GM21360 (cell line): ENCODE measurements around the gene NOX5.

Experiments
- ATAC-seq: cut with Tn5 transposase; IDR thresholded peaks from one replicate; pipeline ENCODE4 v1.9.1; 2021; ENCODE audit warnings: mild to moderate bottlenecking, moderate library complexity; ENCODE audit not compliant: unreplicated experiment

Gene NOX5

DNA sequence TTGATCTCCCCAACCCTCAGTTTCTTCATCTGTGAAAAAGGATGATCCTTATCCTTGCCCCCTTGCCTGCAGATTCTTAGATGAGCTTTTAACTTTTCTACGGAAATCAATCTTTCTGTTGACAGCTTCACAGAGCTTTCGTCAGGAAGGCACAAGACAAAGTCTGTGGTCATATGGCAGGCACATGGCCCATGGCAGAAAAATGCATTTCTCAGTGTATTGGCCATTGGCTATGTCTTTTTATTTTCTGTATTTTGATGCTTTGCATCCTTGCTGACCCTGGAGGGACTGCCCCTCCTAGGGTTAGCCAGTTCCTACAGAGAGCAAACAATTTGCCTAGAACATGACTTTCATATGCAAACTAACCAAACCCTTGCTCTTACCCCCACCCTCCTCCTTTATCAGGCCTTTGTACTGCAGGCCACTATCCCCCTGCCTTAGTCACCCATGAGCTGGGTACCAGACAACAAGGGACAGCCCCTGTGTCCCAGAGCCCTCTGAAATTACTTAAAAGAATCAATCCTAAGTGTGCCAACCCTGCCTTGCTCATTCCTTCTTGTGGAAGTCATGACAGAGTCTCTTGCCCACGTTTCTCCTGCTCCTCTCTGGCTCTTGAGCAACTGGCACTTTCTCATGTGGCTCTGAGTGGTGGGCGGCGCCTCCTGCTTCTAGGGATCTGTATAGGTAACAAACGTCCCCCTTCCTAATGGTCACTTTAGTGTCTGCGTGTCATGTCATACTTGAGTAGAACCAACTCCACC, 24.1 kb upstream of the NOX5 start:
- ATAC-seq = no peak

DNA sequence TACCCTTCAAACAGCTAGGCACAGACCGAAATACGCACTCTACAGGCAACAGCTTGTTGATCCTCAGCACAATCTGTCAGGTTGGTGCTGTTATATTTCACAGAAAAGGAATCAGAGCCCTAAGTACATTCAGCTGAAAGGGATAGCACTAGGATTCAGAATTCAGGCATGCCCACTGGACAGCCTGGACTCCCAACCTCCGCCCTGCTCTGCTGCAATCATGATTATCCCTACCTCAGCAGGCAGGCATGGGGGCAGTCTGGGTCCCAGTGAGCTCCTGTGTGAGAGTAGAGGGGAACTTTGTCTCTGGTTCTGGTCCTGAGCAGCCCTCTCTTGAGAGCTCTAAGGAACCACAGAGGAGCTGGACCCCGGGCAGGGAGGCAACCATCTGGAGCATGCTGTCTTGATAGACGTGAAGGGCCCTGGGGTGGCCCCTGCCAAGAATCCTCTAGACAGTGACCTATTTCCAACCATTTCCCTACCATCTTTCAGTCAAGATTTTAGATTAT, 23.4 kb upstream of the NOX5 start:
- ATAC-seq = no peak

DNA sequence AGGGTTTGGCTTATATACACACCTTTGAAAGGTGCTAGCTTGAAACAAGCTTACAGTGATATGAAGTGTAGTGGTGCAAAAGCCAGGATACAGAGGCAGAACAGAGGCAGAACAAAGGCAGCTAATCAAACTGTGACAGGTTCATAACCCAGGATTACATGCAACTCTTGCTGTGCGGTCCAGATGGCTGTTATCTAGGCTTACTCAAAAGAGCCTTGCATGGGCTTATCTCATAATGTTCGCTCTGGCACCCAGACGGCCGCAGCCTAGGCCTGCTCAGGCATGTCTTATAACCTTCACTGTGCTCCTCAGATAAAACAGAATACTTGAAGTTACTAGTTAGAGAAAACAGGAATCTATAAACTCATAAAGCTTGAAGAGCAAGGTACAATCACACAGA, 22.8 kb upstream of the NOX5 start:
- no peak for ATAC-seq

DNA sequence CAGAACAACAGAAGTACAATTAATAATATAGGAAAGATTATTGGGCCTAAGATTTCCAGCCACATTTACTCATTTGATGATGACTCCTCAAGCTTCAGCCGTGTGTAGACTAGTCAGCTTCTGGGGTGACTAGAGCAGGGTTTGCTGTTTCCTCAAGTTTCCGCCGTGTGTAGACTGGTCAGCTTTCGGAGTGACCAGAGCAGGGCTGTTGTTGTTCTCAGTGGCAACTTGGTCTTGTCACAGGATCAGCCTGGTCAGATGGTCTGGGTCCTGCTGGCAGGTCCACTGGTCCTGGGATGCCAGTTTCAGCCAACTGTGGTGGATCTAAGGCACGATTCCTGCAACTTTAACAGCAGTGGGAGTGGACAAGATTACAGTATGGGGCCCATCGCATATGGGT, 21.8 kb upstream of the NOX5 start:
- ATAC-seq = no peak

DNA sequence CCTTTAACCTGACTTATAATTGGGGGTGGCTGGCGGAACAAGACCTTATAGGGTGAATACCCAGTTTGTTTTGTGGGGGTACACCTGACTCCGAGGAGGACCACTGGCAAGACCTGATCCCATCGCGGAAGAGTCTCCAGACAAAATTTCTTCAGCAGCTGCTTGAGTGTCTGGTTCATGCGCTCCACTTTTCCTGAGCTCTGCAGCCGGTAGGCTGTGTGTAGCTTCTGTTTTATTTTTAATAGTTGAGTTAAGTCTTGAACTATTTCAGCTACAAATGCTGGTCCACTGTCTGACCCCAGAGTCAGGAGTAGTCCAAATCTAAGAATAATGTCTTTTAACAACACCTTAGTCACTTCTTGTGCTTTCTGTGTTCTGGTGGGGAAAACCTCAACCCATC, 21.2 kb upstream of the NOX5 start:
- no peak for ATAC-seq

DNA sequence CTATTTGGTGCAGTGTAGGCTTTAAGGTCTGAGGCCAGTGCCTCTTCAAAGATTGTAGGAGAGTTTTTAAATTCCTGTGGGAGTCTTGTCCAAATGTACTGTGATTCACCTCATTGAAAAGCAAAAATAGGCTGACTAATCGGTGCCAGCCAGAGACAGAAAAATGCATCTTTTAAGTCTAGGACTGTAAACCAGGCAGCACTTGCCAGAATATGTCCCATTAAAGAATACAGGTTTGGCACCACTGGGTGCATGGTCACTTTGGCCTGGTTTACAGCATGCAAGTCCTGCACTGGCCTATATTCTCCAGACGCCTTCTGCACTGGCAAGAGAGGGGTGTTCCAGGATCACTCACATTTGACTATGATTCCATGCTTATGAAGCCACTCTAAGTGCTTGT, 20.3 kb upstream of the NOX5 start:
- ATAC-seq = no peak

DNA sequence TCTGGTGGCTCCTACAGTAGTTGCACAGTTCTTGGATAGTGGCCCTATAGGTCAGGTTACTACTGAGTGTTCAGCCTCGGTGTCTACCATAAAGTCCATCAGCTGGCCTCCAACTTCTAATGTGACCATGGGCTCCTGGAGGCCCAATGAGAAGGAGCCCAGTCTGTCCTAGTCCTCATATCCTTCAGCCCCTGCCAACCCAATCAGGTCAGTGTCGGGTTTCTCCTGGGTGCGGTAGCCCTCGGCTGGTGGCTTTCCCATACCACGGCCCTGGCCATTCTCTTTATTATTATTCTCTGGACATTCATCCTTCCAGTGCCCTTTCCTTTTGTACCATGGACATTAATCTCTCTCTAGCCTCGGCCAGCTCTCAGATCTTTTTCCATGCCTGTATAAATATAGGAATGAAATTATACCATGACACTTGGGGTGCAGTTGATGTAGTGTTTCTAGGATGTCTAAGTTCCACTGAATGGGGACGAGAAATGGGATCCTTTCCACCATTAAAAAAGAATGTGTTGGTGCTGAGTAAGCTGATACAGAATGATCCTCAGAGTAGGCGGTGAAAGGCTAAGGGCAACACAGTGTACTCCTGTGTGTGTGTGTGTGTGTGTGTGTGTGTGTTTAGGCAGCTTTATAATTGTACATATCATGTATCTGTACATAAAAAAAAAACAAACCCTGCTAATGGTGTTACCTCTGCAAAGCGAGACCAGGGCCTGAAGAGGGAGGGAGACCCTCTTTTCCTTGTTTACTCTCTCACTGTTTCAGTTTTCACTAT, 19.3 kb upstream of the NOX5 start:
- ATAC-seq = no peak

DNA sequence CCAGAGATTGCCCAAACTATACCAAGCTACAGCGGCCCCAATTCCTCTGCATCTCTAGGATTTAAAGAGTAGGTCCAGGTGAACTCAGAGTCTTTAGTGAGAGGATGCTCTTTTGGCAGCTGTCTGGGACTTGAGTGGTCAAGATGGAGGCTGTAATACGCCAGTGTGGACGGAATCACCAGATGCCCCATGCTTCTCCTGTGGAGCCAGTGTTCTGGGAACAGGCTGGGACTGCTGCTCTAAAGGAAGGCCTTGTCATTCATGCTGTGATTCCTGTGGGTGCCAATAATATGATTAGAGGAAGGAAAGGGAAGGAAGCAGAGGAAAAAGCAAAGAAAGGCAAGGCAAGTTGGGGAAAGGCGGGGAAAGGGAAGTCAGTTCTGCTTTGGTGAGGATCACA, 17.4 kb upstream of the NOX5 start:
- ATAC-seq = no peak

DNA sequence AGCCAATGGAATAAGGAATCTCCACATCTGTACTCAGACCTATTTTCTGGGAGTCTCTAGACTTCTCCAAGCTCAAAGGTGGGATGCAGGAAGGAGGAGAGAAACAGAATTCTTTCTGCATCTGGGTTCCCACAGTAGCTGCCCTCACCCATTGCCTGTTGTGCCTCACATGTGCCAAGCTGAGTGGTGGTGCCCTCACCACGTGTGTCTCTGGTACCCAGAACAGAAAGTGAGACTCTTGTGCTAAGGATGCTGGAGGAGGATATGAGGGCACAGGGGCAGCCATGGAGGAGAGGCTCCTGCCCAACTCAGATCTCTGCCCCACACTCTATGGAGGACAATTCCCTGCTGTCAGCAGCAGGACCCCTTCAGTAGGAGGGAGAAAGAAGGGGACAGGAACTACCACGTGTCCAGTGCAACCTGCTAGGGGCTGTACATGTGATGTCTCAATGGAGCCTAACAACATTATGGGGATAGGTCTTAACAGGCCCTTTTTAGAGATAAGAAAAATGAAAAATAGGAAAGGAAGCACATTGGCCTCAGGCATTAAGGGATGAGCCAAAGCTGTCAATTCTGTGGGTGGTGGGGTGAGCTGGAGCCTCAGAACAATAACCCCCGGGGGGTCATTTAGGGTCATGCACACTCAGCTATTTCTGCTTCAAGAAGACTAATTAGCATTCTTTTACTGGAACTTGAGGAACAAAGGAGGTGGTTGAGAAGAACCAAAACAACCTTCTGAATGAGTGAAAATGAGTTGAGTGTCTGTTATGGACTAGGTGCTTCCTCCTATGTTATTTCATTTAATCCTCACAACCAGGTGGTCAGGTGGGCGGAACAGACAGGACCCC, 16.3 kb upstream of the NOX5 start:
- ATAC-seq = no peak

DNA sequence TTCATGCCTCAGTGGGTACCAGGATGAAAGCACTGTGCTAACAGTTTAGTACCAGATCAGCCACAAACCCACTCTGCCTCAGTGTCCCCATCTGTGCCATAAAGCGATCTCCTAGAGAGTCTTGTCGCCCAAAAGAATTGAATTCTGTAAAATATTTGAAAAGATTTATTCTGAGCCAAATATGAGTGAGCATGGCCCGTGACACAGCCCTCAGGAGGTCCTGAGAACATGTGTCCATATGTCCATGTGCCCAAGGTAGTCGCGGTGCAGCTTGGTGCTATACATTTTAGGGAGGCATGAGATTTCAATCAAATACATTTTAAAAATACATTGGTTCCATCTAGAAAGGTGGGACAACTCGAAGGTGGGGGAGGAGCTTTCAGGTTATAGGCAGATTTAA, 15.4 kb upstream of the NOX5 start:
- no peak for ATAC-seq

DNA sequence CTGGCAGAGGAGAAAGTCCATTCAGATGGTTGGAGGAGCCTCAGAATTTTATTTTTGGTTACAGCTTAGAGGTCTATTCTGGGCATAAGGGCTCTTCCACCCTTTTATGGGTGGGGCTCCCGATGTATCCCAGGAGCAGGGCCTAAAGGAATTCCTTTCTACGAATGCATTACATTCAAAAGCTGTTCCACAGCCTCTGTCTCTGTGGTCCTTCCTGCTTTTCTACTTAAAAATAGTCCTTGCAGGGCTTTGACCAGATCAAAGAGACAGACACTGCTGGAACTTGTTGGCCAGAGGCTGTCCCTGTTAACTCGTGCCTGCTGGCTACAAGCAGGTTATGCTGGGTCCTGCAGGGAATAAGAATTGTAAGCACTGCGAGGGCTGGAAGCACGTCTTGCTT, 14.4 kb upstream of the NOX5 start:
- ATAC-seq = no peak

DNA sequence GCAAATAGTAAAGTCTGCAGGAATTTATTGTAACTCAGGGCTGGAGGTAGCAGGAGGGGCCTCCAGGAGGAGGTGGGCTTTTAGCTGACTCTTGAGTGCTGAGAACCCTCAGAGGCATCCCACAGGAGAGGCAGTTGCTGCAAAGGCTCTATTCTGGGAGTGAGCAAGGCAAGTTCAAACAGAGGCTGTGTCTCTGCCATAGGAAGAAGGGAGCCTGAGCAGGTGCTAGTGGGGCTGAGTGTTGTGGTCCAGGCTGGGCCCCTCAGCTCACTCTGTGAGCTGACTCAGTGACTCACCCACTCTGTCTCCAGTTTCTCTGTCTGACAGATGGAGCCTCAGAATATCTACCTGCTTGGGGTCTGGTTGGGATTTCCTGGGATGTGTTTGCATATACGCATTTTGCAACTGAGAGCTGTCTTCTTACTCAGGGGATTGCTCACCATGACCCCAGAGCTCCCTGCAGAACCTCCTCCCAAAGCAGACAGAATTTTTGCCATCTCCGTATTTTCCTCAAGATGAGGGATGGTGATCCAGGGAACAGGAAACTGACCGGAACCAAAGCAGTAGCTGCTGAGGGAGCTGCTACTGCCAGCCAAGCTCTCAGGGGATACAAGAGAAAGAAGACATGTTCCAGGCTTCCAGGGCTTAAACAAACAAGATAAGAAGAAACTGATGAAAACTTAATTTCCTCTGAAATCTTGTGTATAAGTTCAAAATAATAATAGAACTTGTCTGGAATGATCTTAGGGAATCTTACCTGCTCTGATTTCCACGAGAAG, 13.6 kb upstream of the NOX5 start:
- ATAC-seq = no peak

DNA sequence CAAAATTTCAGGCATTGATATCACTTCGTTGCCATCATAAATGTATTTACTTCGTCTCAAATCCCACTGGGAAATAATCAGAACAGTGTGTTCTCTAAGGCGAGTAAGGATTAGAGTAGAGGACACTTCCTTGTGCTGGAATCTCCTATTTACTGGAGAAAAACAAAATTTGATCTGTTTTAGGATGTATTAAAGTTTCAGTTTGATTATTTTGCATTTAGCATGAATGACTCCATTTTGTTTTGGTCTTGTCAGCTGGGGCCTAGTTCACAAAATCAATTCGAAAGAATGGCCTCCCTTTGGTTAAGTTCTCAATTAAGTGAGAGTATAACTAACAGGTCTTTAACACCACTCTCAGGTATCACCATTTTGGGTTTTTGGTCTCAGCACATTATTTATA, 11.7 kb upstream of the NOX5 start:
- ATAC-seq = no peak

DNA sequence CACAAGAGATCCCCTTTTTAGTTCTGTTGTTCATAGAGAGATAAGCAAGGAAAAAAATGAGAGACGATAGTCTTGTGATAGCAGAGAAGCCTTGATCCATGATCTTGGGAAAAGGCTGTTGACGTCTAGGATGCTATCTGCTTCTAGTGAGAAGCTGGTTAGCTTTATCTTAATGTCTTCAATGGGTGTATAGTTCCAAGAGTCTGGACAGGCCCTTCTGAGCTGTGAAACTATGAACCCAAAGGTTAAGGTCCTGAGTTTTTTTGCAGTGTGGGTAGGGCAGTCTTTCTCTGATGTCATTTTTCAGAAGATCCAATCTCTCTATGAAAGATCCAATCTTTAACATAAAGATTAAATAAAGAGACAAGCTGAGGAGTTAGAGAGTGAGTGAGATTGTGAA, 10.5 kb upstream of the NOX5 start:
- no peak for ATAC-seq

DNA sequence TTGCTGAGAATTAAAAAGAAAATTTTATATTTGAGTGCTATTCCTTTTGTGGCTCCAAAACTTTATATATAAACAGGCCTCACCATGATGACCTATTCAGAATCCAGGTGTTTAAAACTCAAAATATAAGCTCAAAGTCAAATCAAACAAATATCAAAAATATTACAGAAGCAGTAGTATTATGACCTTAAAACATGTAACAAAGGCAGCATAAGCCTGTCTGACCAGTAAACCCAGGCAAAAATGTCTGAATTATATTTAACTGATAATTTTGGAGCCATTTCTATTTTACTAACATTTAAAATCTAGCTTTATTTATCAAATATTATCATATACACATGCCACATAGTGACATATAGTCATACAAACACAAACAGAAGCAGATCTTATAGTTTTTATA, 6.4 kb upstream of the NOX5 start:
- no peak for ATAC-seq

DNA sequence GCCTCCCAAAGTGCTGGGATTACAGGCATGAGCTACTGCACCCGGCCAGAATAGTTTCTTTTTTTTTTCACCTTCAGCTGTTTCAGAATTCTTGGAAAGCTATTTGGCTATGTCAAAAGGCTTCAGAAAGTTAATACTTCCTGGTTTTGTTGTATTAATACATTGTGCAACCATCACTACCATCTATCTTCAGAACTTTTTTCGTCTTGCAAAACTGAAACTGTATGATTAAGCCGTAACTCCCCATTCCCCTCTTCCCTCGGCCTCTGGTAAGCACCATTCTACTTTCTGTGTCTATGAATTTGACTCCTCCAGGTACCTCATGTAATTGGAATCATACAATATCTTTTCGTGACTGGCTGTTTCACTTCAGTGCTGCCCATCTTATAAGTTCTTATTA, 5.2 kb upstream of the NOX5 start:
- no peak for ATAC-seq

DNA sequence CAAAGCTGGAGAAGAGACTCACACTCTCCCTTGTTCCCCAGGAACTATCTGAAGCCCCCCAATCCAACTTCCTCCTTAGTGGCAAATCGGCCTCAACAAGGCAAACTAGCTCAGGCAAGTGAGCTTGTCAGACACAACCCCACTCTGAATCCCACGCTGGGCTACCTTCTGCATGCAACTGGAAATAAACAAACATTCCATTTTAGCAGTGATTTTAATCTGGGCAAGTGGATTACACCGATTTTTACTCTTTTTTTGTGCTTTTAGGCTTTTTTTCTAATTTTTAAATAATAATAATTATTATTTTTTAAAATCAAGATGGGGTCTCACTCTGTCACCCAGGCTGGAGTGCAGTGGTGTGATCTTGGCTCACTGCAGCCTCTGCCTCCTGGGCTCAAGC, 2.9 kb upstream of the NOX5 start:
- no peak for ATAC-seq

DNA sequence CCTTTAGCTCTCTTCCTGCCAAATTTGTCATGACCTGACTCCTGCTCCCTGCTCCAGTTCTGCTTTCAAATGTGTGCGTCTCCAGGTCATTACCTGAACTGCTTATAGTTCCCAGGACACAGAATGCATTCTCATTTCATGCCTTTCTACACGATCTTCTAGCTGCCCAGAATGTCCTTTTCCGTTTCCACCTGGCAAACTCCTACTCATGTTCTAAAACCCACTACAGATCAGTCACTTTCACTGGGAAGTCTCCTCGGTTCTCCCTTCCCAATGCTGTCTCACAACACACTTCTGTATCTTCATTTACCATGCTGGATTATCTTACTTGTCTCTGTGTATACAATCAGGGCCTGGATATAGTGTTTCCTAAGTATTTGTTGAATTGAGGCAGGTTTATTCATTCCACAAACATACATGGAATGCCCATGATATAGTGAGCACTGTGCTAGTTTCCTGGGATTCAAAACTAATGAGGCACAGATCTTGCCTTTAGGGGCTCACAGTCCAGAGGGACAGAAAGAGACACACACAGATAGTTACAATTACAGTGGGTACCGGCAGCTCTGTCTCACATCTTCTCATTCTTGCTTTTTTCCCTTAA, 1.6 kb upstream of the NOX5 start:
- no peak for ATAC-seq

DNA sequence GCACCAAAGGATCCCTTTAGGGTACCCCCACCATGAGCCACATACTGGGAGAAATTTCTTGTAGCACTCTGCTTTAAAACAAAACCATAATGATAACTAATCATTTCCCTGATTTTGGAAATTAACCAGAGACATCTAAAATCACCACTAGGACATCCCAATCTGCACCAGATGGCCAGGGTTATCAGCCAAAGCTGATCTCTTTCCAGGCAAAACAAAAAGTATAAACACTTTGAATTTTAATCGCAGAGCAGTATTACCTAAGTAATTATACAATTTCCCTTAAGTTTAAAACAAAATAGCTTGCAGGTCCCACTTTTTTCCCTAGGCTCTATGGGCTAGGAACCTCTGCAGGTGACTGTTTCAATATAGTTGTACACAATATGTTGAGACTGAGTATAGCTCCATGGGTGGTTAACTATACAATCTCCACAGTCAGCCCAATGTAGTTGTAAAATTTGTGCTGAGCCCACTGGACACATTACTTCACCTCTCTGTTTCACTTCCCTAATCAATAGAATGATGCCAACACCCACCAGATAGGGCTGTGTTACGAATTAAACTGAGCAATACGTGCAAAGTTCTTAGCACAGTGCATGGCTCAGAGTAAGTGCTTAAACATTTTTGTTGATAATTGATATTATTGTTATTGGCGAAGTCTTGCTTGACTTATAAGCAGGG, 629 bp upstream of the NOX5 start:
- ATAC-seq = no peak

DNA sequence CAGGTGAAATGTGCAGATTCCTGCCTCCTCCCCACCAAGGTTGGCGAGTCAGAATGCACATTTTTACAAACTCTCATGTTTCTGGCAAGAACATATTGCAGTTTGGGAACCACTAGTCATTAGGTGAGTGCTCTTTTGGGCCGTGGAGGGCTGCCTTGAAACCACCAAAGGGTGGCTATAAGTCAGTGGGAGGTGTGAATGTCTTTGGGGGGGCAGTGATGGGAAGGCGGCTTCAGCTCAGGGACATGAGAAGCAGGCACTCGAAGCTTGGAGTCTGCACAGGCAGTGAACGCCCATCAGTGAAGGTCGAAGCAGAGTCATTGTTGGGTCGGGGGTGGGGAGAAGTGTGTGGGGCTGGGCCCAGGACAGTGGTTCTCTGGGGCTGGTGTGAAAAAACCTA, 1.1 kb downstream of the NOX5 start:
- ATAC-seq = no peak
